C1 segment of cervical spinal cord (tissue), 14 donors: Measurements from ENCODE around the gene ATG7.

Experiments used
- DNase-seq, 14 donors: peaks; one replicate each; lab custom pipeline; 2025; lab: John Stamatoyannopoulos, UW

The ATG7 gene

DNA sequence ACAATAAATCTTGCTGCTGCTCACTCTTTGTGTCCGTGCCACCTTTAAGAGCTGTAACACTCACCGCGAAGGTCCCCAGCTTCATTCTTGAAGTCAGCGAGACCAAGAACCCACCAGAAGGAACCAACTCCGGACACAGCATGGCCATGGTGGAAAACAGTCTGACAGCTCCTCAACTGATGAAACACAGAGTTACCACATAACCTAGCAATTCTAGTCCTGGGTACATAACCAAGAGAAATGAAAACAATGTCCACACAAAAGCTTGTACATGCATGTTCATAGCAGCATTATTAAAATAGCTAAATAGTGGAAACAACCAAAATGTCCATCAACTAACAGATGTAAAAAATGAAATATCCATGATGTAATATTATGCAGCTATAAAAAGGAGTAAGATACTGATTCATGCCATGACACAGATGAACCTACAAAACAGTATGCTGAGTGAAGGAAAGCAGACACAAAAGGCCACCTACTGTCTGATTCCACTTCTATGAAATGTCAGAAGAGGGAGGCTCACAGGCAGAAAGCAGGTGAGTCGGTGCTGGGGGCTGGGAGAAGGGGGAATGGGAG is 334.8 kb downstream of the ATG7 start:
- no peak for DNase-seq
